Mucosa of stomach (tissue), 1 donor: Measurements from ENCODE around the gene ANO4.
"Not testable (repeated sequence)": the region's sequence is repeated elsewhere in the genome, so short reads cannot be mapped to it uniquely, and the experiment has no call there.

Experiments
- H3K27me3 ChIP-seq: one replicate; pipeline ENCODE4 v1.7.0; 2013; ENCODE audit warnings: mild to moderate bottlenecking, low read length; ENCODE audit not compliant: control insufficient read depth, insufficient read depth
- H3K36me3 ChIP-seq: one replicate; pipeline ENCODE4 v1.7.0; 2013; ENCODE audit warnings: low read length; ENCODE audit not compliant: control insufficient read depth, insufficient read depth
- H3K4me1 ChIP-seq: one replicate; pipeline ENCODE4 v1.7.0; 2013; ENCODE audit warnings: mild to moderate bottlenecking, low read length; ENCODE audit not compliant: control insufficient read depth, insufficient read depth
- H3K4me3 ChIP-seq: one replicate; pipeline ENCODE4 v1.7.0; 2013; ENCODE audit warnings: low read length
- H3K9ac ChIP-seq: one replicate; pipeline ENCODE4 v1.7.0; 2013; ENCODE audit warnings: mild to moderate bottlenecking, low read length, moderate library complexity
- H3K9me3 ChIP-seq: one replicate; pipeline ENCODE4 v1.7.0; 2013; ENCODE audit warnings: mild to moderate bottlenecking, low read length, moderate library complexity; ENCODE audit not compliant: control insufficient read depth
- donor health status: Pancreatic carcinoma.

Gene ANO4

DNA sequence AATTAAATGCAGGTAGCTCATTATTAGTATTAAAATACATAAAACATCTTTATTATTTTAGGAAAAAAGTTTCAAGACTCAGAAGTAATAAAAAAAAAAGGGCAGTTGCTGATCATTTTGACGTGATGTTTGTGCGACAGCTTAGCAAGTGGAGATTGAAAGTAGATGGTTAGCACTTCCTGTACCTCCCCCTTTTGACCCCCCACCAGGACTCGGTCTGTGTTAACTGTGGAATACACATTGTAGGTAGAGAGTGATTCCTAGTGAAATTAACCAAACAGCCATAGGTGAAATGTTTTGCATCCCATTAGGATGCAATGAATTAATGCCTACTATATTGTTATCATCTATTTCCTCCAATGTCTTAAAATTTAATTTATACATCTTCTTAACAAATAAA is 294.7 kb downstream of the ANO4 start:
- Histone ChIP-seq H3K36me3 (no peaks in the 10 kb centered on the region), H3K9me3 (no peaks in the 10 kb centered on the region), H3K4me1 (no peaks in the 10 kb centered on the region), H3K9ac (no peak overlapping the region), H3K4me3 (no peak overlapping the region), H3K27me3 (no peaks in the 10 kb centered on the region)

DNA sequence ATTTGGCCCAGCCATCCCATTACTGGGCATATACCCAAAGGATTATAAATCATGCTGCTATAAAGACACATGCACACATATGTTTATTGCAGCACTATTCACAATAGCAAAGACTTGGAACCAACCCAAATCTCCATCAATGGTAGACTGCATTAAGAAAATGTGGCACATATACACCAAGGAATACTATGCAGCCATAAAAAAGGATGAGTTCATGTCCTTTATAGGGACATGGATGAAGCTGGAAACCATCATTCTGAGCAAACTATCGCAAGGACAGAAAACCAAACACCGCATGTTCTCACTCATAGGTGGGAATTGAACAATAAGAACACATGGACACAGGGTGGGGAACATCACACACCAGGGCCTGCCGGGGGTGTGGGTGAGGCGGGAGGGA is 295.6 kb downstream of the ANO4 start:
- H3K9ac ChIP-seq, H3K27me3 ChIP-seq, H3K4me3 ChIP-seq, H3K4me1 ChIP-seq, H3K9me3 ChIP-seq, H3K36me3 ChIP-seq: not testable (repeated sequence)

DNA sequence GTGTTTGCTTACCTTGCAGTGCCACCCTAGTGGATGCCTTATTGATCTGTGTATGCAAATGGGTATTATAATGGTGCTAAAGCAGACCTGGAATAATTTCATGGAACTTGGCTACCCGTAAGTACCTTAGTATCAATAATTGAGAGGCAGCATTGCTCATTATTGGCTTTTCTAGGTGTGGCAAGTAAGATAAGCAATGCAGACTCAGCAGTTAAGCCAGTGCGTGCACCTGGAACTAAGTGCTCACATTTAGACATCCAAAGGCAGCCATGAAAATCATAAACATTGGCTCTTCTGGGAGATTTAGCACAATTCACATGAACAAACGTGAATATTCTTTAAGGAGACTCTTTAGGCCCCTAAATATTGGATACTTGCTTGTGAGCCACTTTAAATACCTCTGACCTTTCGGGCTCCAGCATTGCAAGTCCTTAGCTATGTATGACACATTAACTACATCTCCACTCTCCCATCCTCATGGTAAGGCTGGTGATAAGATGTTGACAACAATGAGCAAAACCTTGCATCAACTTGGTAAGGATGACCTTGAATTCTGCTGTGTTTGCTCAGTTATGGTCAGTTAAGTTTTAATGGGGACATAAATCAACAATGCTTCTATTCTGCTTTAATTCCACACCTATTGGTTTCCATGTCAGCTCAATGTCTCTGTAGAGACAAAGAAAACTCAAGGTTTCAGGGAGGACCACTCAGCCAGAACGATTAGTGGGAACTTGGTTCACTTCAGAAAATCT is 303.4 kb downstream of the ANO4 start:
- H3K4me1 ChIP-seq: peaks cover 6% of the 10 kb centered on the region
- H3K27me3 ChIP-seq: no peaks in the 10 kb centered on the region
- H3K9me3 ChIP-seq: no peaks in the 10 kb centered on the region

DNA sequence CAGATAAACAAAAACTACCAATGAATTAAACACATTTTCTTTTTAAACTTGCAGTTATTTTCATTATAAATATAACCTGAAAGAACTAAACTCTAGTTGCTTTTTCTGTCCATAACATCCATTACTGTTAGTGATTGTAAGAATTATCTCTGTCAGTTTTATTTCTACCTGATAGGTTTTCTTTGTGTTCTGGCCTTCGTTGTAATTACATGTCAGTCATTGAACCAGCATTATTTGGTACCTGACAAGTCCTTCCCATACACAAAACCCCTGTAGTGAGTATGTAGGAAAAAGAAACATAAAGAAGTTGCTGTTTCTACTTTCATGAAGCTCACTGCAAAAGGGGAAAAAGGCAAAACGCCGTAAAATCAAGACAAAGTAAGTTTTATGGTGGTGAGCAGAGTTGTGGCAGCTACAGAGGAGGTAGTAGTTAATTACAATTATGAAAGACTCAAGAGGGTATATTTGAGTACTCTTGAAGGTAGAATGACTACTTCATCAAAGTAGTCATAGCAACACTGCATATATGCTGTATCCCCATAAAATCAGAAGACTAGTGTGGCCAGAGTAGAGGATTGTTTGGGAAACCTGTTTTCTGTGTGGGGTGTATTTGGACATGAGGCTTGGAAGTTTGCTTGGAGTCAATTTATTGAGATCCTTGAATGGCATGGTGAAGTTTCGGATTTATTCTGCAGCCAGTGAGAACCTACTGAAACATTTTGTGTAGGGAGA is 312.6 kb downstream of the ANO4 start:
- no peaks in the 10 kb centered on the region for H3K9me3 ChIP-seq
- H3K4me3 ChIP-seq: no peak overlapping the region
- H3K9ac ChIP-seq: no peak overlapping the region
- H3K4me1 ChIP-seq: no peaks in the 10 kb centered on the region
- H3K36me3 ChIP-seq: no peaks in the 10 kb centered on the region
- H3K27me3 ChIP-seq: no peaks in the 10 kb centered on the region

More for the DNA sequence above, 303.4 kb downstream of the ANO4 start:
- Histone ChIP-seq H3K36me3 (no peaks in the 10 kb centered on the region), H3K4me3 (no peak overlapping the region), H3K9ac (no peak overlapping the region)

DNA sequence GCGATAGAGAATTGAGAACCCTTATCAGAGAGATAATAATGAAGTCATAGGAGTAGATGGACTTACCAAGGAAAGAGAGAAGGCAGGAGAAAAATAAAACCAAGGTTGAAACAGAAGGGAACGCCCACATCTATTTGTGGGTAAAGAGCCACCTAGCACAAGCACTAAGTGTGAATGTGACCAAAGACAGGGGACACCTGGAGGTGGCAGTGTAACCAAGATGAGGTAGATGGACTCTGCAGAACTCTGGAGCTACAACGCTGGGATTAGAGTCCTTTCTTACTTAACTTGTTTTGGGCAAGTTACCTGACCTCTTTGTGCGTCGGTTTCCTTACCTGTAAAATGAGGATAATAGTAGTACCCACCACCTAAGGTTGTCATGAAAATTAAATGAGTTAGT is 313.6 kb downstream of the ANO4 start:
- H3K4me3 ChIP-seq: no peak overlapping the region
- H3K27me3 ChIP-seq: no peaks in the 10 kb centered on the region
- H3K9ac ChIP-seq: no peak overlapping the region
- H3K4me1 ChIP-seq: no peaks in the 10 kb centered on the region
- no peaks in the 10 kb centered on the region for H3K36me3 ChIP-seq
- no peaks in the 10 kb centered on the region for H3K9me3 ChIP-seq

DNA sequence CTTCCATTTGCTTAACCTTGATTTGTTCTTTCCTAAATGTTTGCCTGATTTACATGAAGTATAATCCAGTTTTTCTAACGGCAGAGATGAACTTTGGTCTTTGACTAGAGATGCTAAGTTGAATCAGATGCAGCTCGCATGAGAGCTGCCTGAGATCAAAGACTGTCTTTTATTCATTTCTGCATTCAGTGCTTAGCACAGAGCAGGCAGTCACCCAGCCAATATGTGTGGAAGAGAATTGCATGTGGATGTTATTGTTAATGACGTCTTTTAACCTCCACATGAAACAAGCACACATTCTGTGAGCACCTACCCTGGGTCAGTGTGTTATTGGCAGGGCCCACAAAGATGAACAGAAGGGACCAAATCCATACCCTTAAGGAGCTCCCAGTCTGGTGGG is 316.3 kb downstream of the ANO4 start:
- no peaks in the 10 kb centered on the region for H3K9me3 ChIP-seq
- no peak overlapping the region for H3K4me3 ChIP-seq
- H3K9ac ChIP-seq: no peak overlapping the region
- H3K4me1 ChIP-seq: no peaks in the 10 kb centered on the region
- H3K27me3 ChIP-seq: no peaks in the 10 kb centered on the region
- H3K36me3 ChIP-seq: no peaks in the 10 kb centered on the region

DNA sequence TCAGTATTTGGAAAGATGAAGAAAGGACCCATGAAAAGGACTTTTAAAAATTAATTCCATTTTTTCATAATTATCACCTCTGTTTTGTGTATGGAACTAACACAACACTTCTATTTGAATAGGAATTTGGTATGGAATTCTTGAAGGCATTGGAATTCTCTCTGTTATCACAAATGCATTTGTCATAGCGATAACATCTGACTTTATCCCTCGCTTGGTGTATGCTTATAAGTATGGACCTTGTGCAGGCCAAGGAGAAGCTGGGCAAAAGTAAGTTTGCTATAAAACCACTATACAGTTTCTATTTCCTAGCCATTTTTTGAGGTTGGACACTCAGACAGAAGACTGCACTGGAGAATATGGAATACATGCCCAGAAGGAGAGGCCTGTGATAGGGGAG is 316.9 kb downstream of the ANO4 start:
- Histone ChIP-seq H3K4me3 (no peak overlapping the region), H3K27me3 (no peaks in the 10 kb centered on the region), H3K9me3 (no peaks in the 10 kb centered on the region), H3K4me1 (no peaks in the 10 kb centered on the region), H3K36me3 (no peaks in the 10 kb centered on the region), H3K9ac (no peak overlapping the region)

DNA sequence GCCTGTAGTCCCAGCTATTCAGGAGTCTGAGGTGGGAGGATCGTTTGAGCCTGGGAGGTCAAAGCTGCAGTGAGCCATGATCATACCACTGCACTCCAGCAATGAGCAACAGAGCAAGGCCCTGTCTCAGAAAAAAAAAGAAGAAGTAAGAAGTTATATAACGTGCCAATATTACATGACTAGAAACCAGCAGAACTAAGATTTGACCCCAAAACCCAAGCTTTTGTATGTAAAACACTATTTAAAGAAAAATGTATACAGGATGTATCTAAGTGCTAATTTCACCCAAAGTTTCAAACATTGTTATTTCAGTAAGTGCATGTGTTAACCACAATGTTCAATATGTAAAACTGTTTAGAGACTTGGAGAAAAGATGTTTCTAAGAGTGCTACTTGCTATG is 320.8 kb downstream of the ANO4 start:
- no peaks in the 10 kb centered on the region for H3K4me1 ChIP-seq
- H3K9me3 ChIP-seq: no peaks in the 10 kb centered on the region
- H3K27me3 ChIP-seq: no peaks in the 10 kb centered on the region
- no peak overlapping the region for H3K9ac ChIP-seq
- H3K36me3 ChIP-seq: no peaks in the 10 kb centered on the region
- no peak overlapping the region for H3K4me3 ChIP-seq

DNA sequence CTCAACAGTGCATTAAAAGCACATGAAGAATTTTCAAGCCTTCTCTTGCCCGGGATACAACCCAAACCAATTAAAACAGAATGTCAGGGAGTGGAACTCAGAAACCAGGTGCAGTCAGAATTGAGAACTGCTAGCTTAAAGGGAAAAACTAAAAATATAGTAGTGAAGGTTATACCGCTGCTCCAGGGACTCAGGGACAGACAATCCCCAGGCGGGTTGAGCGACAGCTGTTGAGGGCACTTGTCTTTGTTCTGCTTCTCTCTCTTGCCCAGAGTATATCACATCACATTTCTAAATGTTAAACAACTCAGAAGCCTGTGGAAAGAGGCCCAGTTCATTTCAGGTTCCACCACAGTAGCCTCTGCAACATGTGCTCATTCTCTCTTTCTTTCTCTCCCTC is 322.3 kb downstream of the ANO4 start:
- Histone ChIP-seq H3K36me3 (no peaks in the 10 kb centered on the region), H3K4me3 (no peak overlapping the region), H3K9ac (no peak overlapping the region), H3K4me1 (no peaks in the 10 kb centered on the region), H3K27me3 (no peaks in the 10 kb centered on the region), H3K9me3 (no peaks in the 10 kb centered on the region)

DNA sequence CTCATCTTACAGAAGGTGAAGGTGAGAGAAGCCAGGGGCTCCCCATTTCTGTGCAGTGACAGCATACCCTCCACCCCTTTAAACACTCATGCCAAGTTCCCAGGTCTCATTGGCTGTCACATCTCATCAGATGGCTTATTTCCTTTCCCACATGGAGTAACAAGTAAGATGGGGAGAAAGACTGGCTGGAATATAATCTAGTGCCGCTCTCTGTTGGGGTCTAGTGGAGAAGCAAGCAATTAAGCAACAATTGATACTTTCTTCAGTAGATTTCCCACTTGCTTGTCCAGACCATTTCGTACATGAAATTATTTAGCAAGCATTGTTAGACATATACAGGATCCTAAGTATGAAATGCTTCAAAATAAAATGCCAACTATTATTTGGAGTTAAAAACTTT is 323.3 kb downstream of the ANO4 start:
- Histone ChIP-seq H3K9me3 (no peaks in the 10 kb centered on the region), H3K4me1 (no peaks in the 10 kb centered on the region), H3K4me3 (no peak overlapping the region), H3K27me3 (no peaks in the 10 kb centered on the region), H3K36me3 (no peaks in the 10 kb centered on the region), H3K9ac (no peak overlapping the region)

DNA sequence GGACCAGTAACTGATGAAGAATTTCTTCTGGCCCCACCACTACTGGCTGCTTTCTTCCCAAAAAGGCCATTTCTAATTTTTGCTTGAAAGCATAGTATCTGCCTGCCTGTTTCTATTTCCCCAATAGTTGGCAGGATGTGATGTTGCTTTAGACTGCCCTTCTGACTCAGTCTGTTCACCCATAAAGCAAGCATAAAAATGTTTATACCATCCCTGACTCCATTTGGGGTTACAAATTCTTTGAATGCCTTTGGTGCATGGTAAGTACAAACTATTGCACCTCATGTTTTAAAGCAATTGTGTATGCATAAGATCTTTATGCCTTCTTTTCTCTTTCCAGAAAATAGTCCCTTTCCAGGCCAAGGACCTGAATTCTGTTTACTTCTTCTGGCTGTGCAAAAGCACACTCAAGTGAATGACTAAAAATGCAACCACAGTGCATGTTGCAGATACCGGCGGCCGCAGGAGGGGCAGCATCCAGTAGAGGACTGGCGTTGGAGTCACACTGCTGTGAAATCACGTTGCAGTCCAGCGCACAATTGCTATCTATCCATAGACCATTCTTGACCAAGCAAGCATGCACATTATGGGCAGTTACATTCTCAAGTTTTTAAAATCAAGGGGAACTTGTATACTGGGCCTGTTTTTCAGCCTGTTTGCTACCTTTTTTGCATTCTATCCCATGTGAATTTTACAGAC is 333.1 kb downstream of the ANO4 start:
- H3K4me3 ChIP-seq: no peak overlapping the region
- no peaks in the 10 kb centered on the region for H3K27me3 ChIP-seq
- no peak overlapping the region for H3K9ac ChIP-seq

DNA sequence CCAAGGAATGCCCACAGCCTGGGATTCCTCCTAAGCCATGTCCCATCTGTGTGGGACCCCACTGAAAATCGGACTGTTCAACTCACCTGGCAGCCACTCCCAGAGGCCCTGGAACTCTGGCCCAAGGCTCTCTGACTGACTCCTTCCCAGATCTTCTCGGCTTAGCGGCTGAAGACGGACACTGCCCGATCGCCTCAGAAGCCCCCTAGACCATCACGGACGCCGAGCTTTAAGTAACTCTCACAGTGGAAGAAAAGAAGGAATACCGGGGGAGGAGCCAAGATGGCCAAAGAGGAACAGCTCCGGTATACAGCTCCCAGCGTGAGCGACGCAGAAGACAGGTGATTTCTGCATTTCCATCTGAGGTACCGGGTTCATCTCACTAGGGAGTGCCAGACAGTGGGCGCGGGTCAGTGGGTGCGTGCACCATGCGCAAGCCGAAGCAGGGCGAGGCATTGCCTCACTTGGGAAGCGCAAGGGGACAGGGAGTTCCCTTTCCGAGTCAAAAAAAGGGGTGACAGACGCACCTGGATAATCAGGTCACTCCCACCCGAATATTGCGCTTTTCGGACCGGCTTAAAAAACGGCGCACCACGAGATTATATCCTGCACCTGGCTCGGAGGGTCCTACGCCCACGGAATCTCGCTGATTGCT is 351.3 kb downstream of the ANO4 start:
- H3K9ac ChIP-seq, H3K36me3 ChIP-seq, H3K9me3 ChIP-seq, H3K4me1 ChIP-seq, H3K27me3 ChIP-seq, H3K4me3 ChIP-seq: not testable (repeated sequence)

More for the DNA sequence above, 333.1 kb downstream of the ANO4 start:
- Histone ChIP-seq H3K9me3 (no peaks in the 10 kb centered on the region), H3K4me1 (no peaks in the 10 kb centered on the region), H3K36me3 (no peaks in the 10 kb centered on the region)
